ENCODE data around the gene FBLN5.

The FBLN5 gene

GRCh38 chr14:91902336-91902735, 45.2 kb downstream of the FBLN5 start:
- Histone ChIP-seq H3K79me2 (ENCODE audit: low read length) (no peaks in the 10 kb centered on the region), H4K20me1 (ENCODE audit: insufficient read depth, low read length) (no peaks in the 10 kb centered on the region), H2AFZ (ENCODE audit: low read depth, low read length) (no peak overlapping the region), H3K4me2 (ENCODE audit: low read length) (no peak overlapping the region), H3K27ac (ENCODE audit: low read length) (no peak overlapping the region), H3K4me3 (ENCODE audit: low read length) (no peak overlapping the region), H3K9ac (ENCODE audit: low read length) (no peak overlapping the region), H3K27me3 (ENCODE audit: low read depth, low read length) (no peaks in the 10 kb centered on the region), H3K4me1 (ENCODE audit: low read length) (no peaks in the 10 kb centered on the region), H3K36me3 (replicated peaks; ENCODE audit: low read depth, low read length) (no peaks in the 10 kb centered on the region), H3K9me3 (ENCODE audit: insufficient read depth, low read length) (no peaks in the 10 kb centered on the region)
- no peak for TF ChIP-seq EZH2phosphoT487 (IDR thresholded peaks at IDR 0.05; ENCODE audit: low read depth)
- no peak for TF ChIP-seq CTCF (IDR thresholded peaks at IDR 0.05; ENCODE audit: low read depth, low read length)

- Histone ChIP-seq H3K4me3 (ENCODE audit: low read length) (no peak overlapping the region), H3K27ac (ENCODE audit: low read length) (no peak overlapping the region), H4K20me1 (ENCODE audit: insufficient read depth, low read length) (no peaks in the 10 kb centered on the region), H3K36me3 (replicated peaks; ENCODE audit: low read depth, low read length) (no peaks in the 10 kb centered on the region), H3K27me3 (ENCODE audit: low read depth, low read length) (no peaks in the 10 kb centered on the region), H3K4me2 (ENCODE audit: low read length) (no peak overlapping the region), H3K9ac (ENCODE audit: low read length) (no peak overlapping the region), H3K79me2 (ENCODE audit: low read length) (no peaks in the 10 kb centered on the region), H3K9me3 (ENCODE audit: insufficient read depth, low read length) (no peaks in the 10 kb centered on the region), H2AFZ (ENCODE audit: low read depth, low read length) (no peak overlapping the region), H3K4me1 (ENCODE audit: low read length) (no peaks in the 10 kb centered on the region)
- TF ChIP-seq CTCF (IDR thresholded peaks at IDR 0.05; ENCODE audit: low read depth, low read length): no peak
- no peak for TF ChIP-seq EZH2phosphoT487 (IDR thresholded peaks at IDR 0.05; ENCODE audit: low read depth)
These were observed 45.9 kb downstream of the FBLN5 start for GRCh38 chr14:91901449-91902226.

- no peak overlapping the region for H3K27ac ChIP-seq (ENCODE audit: low read length)
- no peaks in the 10 kb centered on the region for H3K4me1 ChIP-seq (ENCODE audit: low read length)
- H3K4me2 ChIP-seq (ENCODE audit: low read length): no peak overlapping the region
- H3K36me3 ChIP-seq (replicated peaks; ENCODE audit: low read depth, low read length): no peaks in the 10 kb centered on the region
- no peak overlapping the region for H3K4me3 ChIP-seq (ENCODE audit: low read length)
- no peaks in the 10 kb centered on the region for H3K27me3 ChIP-seq (ENCODE audit: low read depth, low read length)
- H2AFZ ChIP-seq (ENCODE audit: low read depth, low read length): no peak overlapping the region
- H4K20me1 ChIP-seq (ENCODE audit: insufficient read depth, low read length): no peaks in the 10 kb centered on the region
- no peaks in the 10 kb centered on the region for H3K79me2 ChIP-seq (ENCODE audit: low read length)
- TF ChIP-seq EZH2phosphoT487 (IDR thresholded peaks at IDR 0.05; ENCODE audit: low read depth): no peak
- TF ChIP-seq CTCF (IDR thresholded peaks at IDR 0.05; ENCODE audit: low read depth, low read length): no peak
- H3K9me3 ChIP-seq (ENCODE audit: insufficient read depth, low read length): no peaks in the 10 kb centered on the region
- H3K9ac ChIP-seq (ENCODE audit: low read length): no peak overlapping the region
These were observed 47.7 kb downstream of the FBLN5 start for GRCh38 chr14:91899806-91900205.

- H3K4me2 ChIP-seq (ENCODE audit: low read length): no peak overlapping the region
- H4K20me1 ChIP-seq (ENCODE audit: insufficient read depth, low read length): no peaks in the 10 kb centered on the region
- no peak overlapping the region for H3K27ac ChIP-seq (ENCODE audit: low read length)
These were observed 48.3 kb downstream of the FBLN5 start for GRCh38 chr14:91899213-91899612.

More at GRCh38 chr14:91899213-91899612, 48.3 kb downstream of the FBLN5 start:
- Histone ChIP-seq H3K79me2 (ENCODE audit: low read length) (no peaks in the 10 kb centered on the region), H3K4me3 (ENCODE audit: low read length) (no peak overlapping the region), H3K36me3 (replicated peaks; ENCODE audit: low read depth, low read length) (no peaks in the 10 kb centered on the region), H3K27me3 (ENCODE audit: low read depth, low read length) (no peaks in the 10 kb centered on the region), H3K4me1 (ENCODE audit: low read length) (no peaks in the 10 kb centered on the region), H3K9ac (ENCODE audit: low read length) (no peak overlapping the region), H2AFZ (ENCODE audit: low read depth, low read length) (no peak overlapping the region), H3K9me3 (ENCODE audit: insufficient read depth, low read length) (no peaks in the 10 kb centered on the region)
- TF ChIP-seq CTCF (IDR thresholded peaks at IDR 0.05; ENCODE audit: low read depth, low read length): no peak
- no peak for TF ChIP-seq EZH2phosphoT487 (IDR thresholded peaks at IDR 0.05; ENCODE audit: low read depth)
